Measurements from ENCODE around the gene PLPPR5.
"Not testable (repeated sequence)": the region's sequence is repeated elsewhere in the genome, so short reads cannot be mapped to it uniquely, and the experiment has no call there.

Gene PLPPR5

GRCh38 chr1:99004861-99005442 is at the start of gene PLPPR5:
PLPPR5 (minus strand) TSS chr1:99004861; CDS start chr1:99004671, 190 bp downstream.
- no peaks in the 10 kb centered on the region for H3K79me2 ChIP-seq (ENCODE audit: insufficient read depth, low read length)
- H3K9me3 ChIP-seq (ENCODE audit: insufficient read depth, low read length) = no peaks in the 10 kb centered on the region
- no peak within 1 kb of the TSS for H3K4me2 ChIP-seq (ENCODE audit: low read depth, low read length, poor library complexity, severe bottlenecking)
- no peak within 1 kb of the TSS for H3K4me3 ChIP-seq (ENCODE audit: insufficient read depth, low read length, poor library complexity, severe bottlenecking)
- TF ChIP-seq CTCF (IDR thresholded peaks at IDR 0.05; ENCODE audit: insufficient read depth, low read length, poor library complexity, severe bottlenecking) (no peak), EZH2phosphoT487 (conservative IDR thresholded peaks at IDR 0.05; ENCODE audit: low read length) (no peak)
- H3K9ac ChIP-seq (ENCODE audit: low read length) = no peak within 1 kb of the TSS
- H3K9me2 ChIP-seq (replicated peaks; ENCODE audit: insufficient read depth, low read length) = no peaks in the 10 kb centered on the region
- H2AFZ ChIP-seq (ENCODE audit: low read depth, low read length, severe bottlenecking) = no peak within 1 kb of the TSS
- H3K27ac ChIP-seq (ENCODE audit: low read depth, low read length) = no peak within 1 kb of the TSS
- no peaks in the 10 kb centered on the region for H3F3A ChIP-seq (ENCODE audit: insufficient read depth)
- no peaks in the 10 kb centered on the region for H4K20me1 ChIP-seq (ENCODE audit: low read depth, low read length)
- no peaks in the 10 kb centered on the region for H3K36me3 ChIP-seq (ENCODE audit: low read length)
- no peaks in the 10 kb centered on the region for H3K27me3 ChIP-seq (ENCODE audit: low read length)

- H3K9me3 ChIP-seq (ENCODE audit: insufficient read depth, low read length) = no peaks in the 10 kb centered on the region
- H3K79me2 ChIP-seq (ENCODE audit: insufficient read depth, low read length) = no peaks in the 10 kb centered on the region
- H3K9ac ChIP-seq (ENCODE audit: low read length) = no peak overlapping the region
- H2AFZ ChIP-seq (ENCODE audit: low read depth, low read length, severe bottlenecking) = no peak overlapping the region
- no peak for TF ChIP-seq CTCF (IDR thresholded peaks at IDR 0.05; ENCODE audit: insufficient read depth, low read length, poor library complexity, severe bottlenecking)
- TF ChIP-seq EZH2phosphoT487 (conservative IDR thresholded peaks at IDR 0.05; ENCODE audit: low read length) = no peak
- H3K9me2 ChIP-seq (replicated peaks; ENCODE audit: insufficient read depth, low read length) = no peaks in the 10 kb centered on the region
- no peaks in the 10 kb centered on the region for H3K36me3 ChIP-seq (ENCODE audit: low read length)
- H3K4me3 ChIP-seq (ENCODE audit: insufficient read depth, low read length, poor library complexity, severe bottlenecking) = no peak overlapping the region
- no peaks in the 10 kb centered on the region for H4K20me1 ChIP-seq (ENCODE audit: low read depth, low read length)
- no peaks in the 10 kb centered on the region for H3F3A ChIP-seq (ENCODE audit: insufficient read depth)
- H3K27ac ChIP-seq (ENCODE audit: low read depth, low read length) = no peak overlapping the region
- H3K27me3 ChIP-seq (ENCODE audit: low read length) = no peaks in the 10 kb centered on the region
- H3K4me2 ChIP-seq (ENCODE audit: low read depth, low read length, poor library complexity, severe bottlenecking) = no peak overlapping the region
Observed at GRCh38 chr1:99051611-99052283, 47.1 kb upstream of the PLPPR5 start.

- no peak overlapping the region for H2AFZ ChIP-seq (ENCODE audit: low read depth, low read length, severe bottlenecking)
- no peaks in the 10 kb centered on the region for H3K36me3 ChIP-seq (ENCODE audit: low read length)
- no peaks in the 10 kb centered on the region for H3F3A ChIP-seq (ENCODE audit: insufficient read depth)
- no peak overlapping the region for H3K4me3 ChIP-seq (ENCODE audit: insufficient read depth, low read length, poor library complexity, severe bottlenecking)
- H3K27ac ChIP-seq (ENCODE audit: low read depth, low read length) = no peak overlapping the region
- no peak overlapping the region for H3K9ac ChIP-seq (ENCODE audit: low read length)
- no peaks in the 10 kb centered on the region for H3K9me2 ChIP-seq (replicated peaks; ENCODE audit: insufficient read depth, low read length)
- H3K9me3 ChIP-seq (ENCODE audit: insufficient read depth, low read length) = no peaks in the 10 kb centered on the region
- TF ChIP-seq CTCF (IDR thresholded peaks at IDR 0.05; ENCODE audit: insufficient read depth, low read length, poor library complexity, severe bottlenecking) (no peak), EZH2phosphoT487 (conservative IDR thresholded peaks at IDR 0.05; ENCODE audit: low read length) (no peak)
- no peaks in the 10 kb centered on the region for H4K20me1 ChIP-seq (ENCODE audit: low read depth, low read length)
- H3K4me2 ChIP-seq (ENCODE audit: low read depth, low read length, poor library complexity, severe bottlenecking) = no peak overlapping the region
- H3K27me3 ChIP-seq (ENCODE audit: low read length) = no peaks in the 10 kb centered on the region
- H3K79me2 ChIP-seq (ENCODE audit: insufficient read depth, low read length) = no peaks in the 10 kb centered on the region
Observed at GRCh38 chr1:99049745-99050144, 45.1 kb upstream of the PLPPR5 start.

GRCh38 chr1:99036746-99037145 is 32.1 kb upstream of the PLPPR5 start:
- not testable (repeated sequence) for H3K9me3 ChIP-seq (ENCODE audit: insufficient read depth, low read length)

More at GRCh38 chr1:99036746-99037145, 32.1 kb upstream of the PLPPR5 start:
- not testable (repeated sequence) for H3K4me3 ChIP-seq (ENCODE audit: insufficient read depth, low read length, poor library complexity, severe bottlenecking); H2AFZ ChIP-seq (ENCODE audit: low read depth, low read length, severe bottlenecking); H3K9ac ChIP-seq (ENCODE audit: low read length); H3K9me2 ChIP-seq (replicated peaks; ENCODE audit: insufficient read depth, low read length); H3K27me3 ChIP-seq (ENCODE audit: low read length); H3K4me2 ChIP-seq (ENCODE audit: low read depth, low read length, poor library complexity, severe bottlenecking); H4K20me1 ChIP-seq (ENCODE audit: low read depth, low read length); H3K36me3 ChIP-seq (ENCODE audit: low read length); H3F3A ChIP-seq (ENCODE audit: insufficient read depth); H3K27ac ChIP-seq (ENCODE audit: low read depth, low read length); H3K79me2 ChIP-seq (ENCODE audit: insufficient read depth, low read length)

Data from SU-DHL-6 (cell line).